ENCODE measurements around the gene PCTP.

DNA sequence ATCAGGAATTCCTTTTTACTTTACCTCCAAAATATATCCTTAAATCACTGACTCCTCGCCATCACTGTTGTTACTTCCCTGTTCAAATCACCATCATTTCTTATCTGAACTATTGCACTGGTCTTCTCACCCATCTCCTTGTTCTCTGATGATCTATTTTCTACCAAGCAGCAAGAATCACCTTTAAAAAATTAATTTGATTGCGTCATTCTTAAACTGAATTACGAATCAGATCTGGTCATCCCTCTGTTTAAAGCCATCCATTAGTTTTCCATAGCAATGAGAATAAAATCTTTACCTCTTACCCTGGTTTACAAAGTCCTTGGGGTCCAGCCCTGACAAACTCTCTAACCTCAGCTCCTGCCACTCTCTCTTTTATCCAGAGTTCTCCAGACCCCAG, 14.6 kb downstream of the PCTP start:
- TF ChIP-seq, protein P1, sequence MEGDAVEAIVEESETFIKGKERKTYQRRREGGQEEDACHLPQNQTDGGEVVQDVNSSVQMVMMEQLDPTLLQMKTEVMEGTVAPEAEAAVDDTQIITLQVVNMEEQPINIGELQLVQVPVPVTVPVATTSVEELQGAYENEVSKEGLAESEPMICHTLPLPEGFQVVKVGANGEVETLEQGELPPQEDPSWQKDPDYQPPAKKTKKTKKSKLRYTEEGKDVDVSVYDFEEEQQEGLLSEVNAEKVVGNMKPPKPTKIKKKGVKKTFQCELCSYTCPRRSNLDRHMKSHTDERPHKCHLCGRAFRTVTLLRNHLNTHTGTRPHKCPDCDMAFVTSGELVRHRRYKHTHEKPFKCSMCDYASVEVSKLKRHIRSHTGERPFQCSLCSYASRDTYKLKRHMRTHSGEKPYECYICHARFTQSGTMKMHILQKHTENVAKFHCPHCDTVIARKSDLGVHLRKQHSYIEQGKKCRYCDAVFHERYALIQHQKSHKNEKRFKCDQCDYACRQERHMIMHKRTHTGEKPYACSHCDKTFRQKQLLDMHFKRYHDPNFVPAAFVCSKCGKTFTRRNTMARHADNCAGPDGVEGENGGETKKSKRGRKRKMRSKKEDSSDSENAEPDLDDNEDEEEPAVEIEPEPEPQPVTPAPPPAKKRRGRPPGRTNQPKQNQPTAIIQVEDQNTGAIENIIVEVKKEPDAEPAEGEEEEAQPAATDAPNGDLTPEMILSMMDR (IDR thresholded peaks at IDR 0.05), result no peak
- TF ChIP-seq EP300 (IDR thresholded peaks at IDR 0.05), result no peak
- TF ChIP-seq POLR2A (IDR thresholded peaks at IDR 0.05), result no peak

Measured in stomach (tissue), 4 donors.